MM.1S (cell line): Measurements from ENCODE around the gene STARD8.

ENCODE experiments used
- DNase-seq: peaks from one replicate; pipeline ENCODE4 v3.0.0-alpha.2; 2015
- H2AFZ ChIP-seq: fragments of 300-600 bp; sonication (generic); 2 replicates; pipeline ENCODE4 v1.6.0; 2016; ENCODE audit warnings: antibody characterized with exemption, low read length
- H3F3A ChIP-seq: fragments of 300-600 bp; sonication (generic); 2 replicates; pipeline ENCODE4 v1.6.1; 2016; ENCODE audit warnings: mild to moderate bottlenecking, antibody characterized with exemption, low read length, moderate library complexity, mixed read lengths; ENCODE audit not compliant: insufficient read depth
- H3K27ac ChIP-seq: fragments of 300-600 bp; sonication (generic); 2 replicates; pipeline ENCODE4 v1.5.1; 2016; ENCODE audit warnings: mild to moderate bottlenecking, low read length
- H3K27me3 ChIP-seq: fragments of 300-600 bp; sonication (generic); replicated peaks from 2 replicates; pipeline ENCODE4 v1.6.0; 2016; ENCODE audit warnings: low read length; ENCODE audit not compliant: insufficient read depth
- H3K36me3 ChIP-seq: fragments of 300-600 bp; sonication (generic); replicated peaks from 2 replicates; pipeline ENCODE4 v1.6.1; 2016; ENCODE audit warnings: mild to moderate bottlenecking, low read length, mixed read lengths; ENCODE audit not compliant: insufficient read depth
- H3K4me1 ChIP-seq: fragments of 300-600 bp; sonication (generic); 2 replicates; pipeline ENCODE4 v1.6.1; 2016; ENCODE audit warnings: low read length, mixed read lengths
- H3K4me2 ChIP-seq: fragments of 300-600 bp; sonication (generic); 2 replicates; pipeline ENCODE4 v1.6.0; 2016; ENCODE audit warnings: low read depth, low read length
- H3K4me3 ChIP-seq: fragments of 300-600 bp; sonication (generic); 2 replicates; pipeline ENCODE4 v1.5.1; 2016; ENCODE audit warnings: low read length, mixed read lengths
- H3K79me2 ChIP-seq: fragments of 300-600 bp; sonication (generic); 2 replicates; pipeline ENCODE4 v1.6.1; 2016; ENCODE audit warnings: mixed run types, low read length, mixed read lengths
- H3K9ac ChIP-seq: fragments of 300-600 bp; sonication (generic); 2 replicates; pipeline ENCODE4 v1.6.1; 2016; ENCODE audit warnings: low read length, mixed read lengths
- H3K9me2 ChIP-seq: fragments of 300-600 bp; sonication (generic); replicated peaks from 2 replicates; pipeline ENCODE4 v1.6.1; 2016; ENCODE audit warnings: mild to moderate bottlenecking, low read length, mixed read lengths; ENCODE audit not compliant: insufficient read depth
- H3K9me3 ChIP-seq: fragments of 300-600 bp; sonication (generic); replicated peaks from 2 replicates; pipeline ENCODE4 v1.6.1; 2016; ENCODE audit warnings: mild to moderate bottlenecking, low read length, mixed read lengths; ENCODE audit not compliant: insufficient read depth
- H4K20me1 ChIP-seq: fragments of 300-600 bp; sonication (generic); 2 replicates; pipeline ENCODE4 v1.6.1; 2016; ENCODE audit warnings: mild to moderate bottlenecking, low read length, moderate library complexity, mixed read lengths; ENCODE audit not compliant: insufficient read depth
- EZH2 ChIP-seq: fragments of 300-600 bp; sonication (generic); optimal IDR thresholded peaks from 2 replicates; pipeline ENCODE3; 2017; ENCODE audit warnings: low read depth, mild to moderate bottlenecking, antibody characterized with exemption, low read length, mixed read lengths
- EZH2phosphoT487 ChIP-seq: fragments of 300-600 bp; sonication (generic); IDR thresholded peaks from 2 replicates; pipeline ENCODE4 v1.6.1; 2018; ENCODE audit warnings: antibody characterized with exemption, low read length
- TF ChIP-seq, protein P1 (sequence below): fragments of 300-600 bp; sonication (generic); IDR thresholded peaks from 2 replicates; pipeline ENCODE4 v1.5.1; 2016; ENCODE audit warnings: antibody characterized with exemption, low read length, mixed read lengths

Gene STARD8

DNA sequence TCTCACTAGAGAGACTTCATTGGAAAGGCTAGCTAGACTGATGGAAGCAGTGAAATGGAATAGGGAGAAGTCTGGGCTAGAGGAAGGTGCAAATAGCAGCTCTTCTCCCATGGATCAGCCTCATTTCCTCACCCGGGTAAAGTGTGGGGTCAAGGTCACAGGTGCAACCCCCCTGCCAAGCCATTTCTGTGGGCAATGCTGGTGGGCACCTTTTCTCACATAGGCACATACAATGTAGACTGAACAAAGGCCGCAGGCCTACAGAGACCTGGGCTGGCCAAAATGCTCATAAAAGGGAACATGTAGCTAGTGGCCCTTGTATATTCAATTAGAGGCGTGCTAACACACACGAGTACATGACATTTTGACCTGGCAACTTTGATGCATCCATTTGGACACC is 109.9 kb downstream of the STARD8 start:
- Histone ChIP-seq H3F3A (no peaks in the 10 kb centered on the region), H3K36me3 (no peaks in the 10 kb centered on the region), H3K4me2 (no peak overlapping the region), H3K9ac (no peak overlapping the region), H3K79me2 (no peaks in the 10 kb centered on the region), H2AFZ (no peak overlapping the region), H3K27me3 (no peaks in the 10 kb centered on the region), H3K27ac (no peak overlapping the region), H3K4me3 (no peak overlapping the region), H4K20me1 (no peaks in the 10 kb centered on the region), H3K9me3 (no peaks in the 10 kb centered on the region), H3K9me2 (no peaks in the 10 kb centered on the region), H3K4me1 (no peaks in the 10 kb centered on the region)
- TF ChIP-seq, protein P1, sequence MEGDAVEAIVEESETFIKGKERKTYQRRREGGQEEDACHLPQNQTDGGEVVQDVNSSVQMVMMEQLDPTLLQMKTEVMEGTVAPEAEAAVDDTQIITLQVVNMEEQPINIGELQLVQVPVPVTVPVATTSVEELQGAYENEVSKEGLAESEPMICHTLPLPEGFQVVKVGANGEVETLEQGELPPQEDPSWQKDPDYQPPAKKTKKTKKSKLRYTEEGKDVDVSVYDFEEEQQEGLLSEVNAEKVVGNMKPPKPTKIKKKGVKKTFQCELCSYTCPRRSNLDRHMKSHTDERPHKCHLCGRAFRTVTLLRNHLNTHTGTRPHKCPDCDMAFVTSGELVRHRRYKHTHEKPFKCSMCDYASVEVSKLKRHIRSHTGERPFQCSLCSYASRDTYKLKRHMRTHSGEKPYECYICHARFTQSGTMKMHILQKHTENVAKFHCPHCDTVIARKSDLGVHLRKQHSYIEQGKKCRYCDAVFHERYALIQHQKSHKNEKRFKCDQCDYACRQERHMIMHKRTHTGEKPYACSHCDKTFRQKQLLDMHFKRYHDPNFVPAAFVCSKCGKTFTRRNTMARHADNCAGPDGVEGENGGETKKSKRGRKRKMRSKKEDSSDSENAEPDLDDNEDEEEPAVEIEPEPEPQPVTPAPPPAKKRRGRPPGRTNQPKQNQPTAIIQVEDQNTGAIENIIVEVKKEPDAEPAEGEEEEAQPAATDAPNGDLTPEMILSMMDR = no peak
- TF ChIP-seq EZH2 = no peak
- DNase-seq = no peak

- Histone ChIP-seq H3K9me2 (no peaks in the 10 kb centered on the region), H3K36me3 (no peaks in the 10 kb centered on the region), H3K27me3 (no peaks in the 10 kb centered on the region), H3K4me1 (no peaks in the 10 kb centered on the region), H3F3A (no peaks in the 10 kb centered on the region), H3K27ac (no peak overlapping the region), H2AFZ (no peak overlapping the region), H3K79me2 (no peaks in the 10 kb centered on the region), H3K4me2 (no peak overlapping the region), H3K9ac (no peak overlapping the region), H4K20me1 (no peaks in the 10 kb centered on the region), H3K4me3 (no peak overlapping the region), H3K9me3 (no peaks in the 10 kb centered on the region)
- DNase-seq = no peak
- TF ChIP-seq EZH2 = no peak
- no peak for TF ChIP-seq EZH2phosphoT487
- TF ChIP-seq, protein P1 = no peak
These were observed 110.3 kb downstream of the STARD8 start for GRCh38 chrX:68757731-68758130.

DNA sequence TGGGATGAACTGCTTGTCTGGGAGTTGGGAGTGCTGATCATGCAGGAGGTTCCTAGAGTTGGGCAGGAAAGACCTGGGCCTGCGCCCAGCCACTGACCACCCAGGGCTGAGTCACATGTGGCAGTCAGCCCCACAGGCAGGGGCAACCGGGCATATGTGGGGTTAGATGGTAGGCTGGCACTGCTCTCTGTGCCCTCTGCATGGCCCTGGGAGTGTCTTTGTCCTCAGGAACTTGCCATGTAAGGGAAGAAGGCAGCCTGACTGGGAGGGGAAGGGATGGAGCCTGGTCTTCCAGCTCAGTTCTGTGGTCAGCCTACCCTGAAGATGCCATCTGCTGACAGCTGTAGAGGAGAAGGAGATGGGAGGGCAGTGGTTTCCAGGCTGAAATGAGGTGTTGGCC is 111.2 kb downstream of the STARD8 start:
- Histone ChIP-seq H3K9me3 (no peaks in the 10 kb centered on the region), H3K9me2 (no peaks in the 10 kb centered on the region), H3K36me3 (no peaks in the 10 kb centered on the region), H3K4me2 (no peak overlapping the region), H3K4me3 (no peak overlapping the region), H3K79me2 (no peaks in the 10 kb centered on the region), H2AFZ (no peak overlapping the region), H3K27ac (no peak overlapping the region), H3K9ac (no peak overlapping the region), H4K20me1 (no peaks in the 10 kb centered on the region), H3F3A (no peaks in the 10 kb centered on the region), H3K4me1 (no peaks in the 10 kb centered on the region), H3K27me3 (no peaks in the 10 kb centered on the region)
- TF ChIP-seq, protein P1 = no peak
- TF ChIP-seq EZH2phosphoT487 (no peak), EZH2 (no peak)
- no peak for DNase-seq
